ENCODE results near the gene MACIR.

Gene MACIR

DNA sequence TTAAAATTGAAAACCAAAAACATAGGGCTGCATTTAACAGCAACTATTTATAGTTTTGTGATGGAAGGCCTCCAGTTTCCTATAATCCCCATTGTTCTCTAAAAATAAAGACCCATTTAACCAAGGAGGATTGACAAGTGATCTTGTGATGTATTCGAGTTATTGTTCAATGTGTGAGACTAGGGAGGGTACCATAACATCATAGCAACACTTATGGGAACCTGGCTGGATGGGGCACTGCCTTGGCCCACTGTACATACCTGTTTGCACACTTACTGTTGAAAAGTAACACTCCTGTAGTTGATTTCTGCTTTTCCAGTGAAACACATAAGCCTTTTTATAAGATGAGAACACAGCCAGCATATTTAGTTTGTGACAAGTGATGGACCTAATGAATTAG lies 32.3 kb downstream of the MACIR start:
- ATAC-seq (replicated peaks) (no peak), DNase-seq (no peak)
- H3K9me3 Mint-ChIP-seq: no peaks in the 10 kb centered on the region
- H3K27me3 Mint-ChIP-seq: no peaks in the 10 kb centered on the region
- H3K4me3 Mint-ChIP-seq: no peak overlapping the region
- H3K27ac Mint-ChIP-seq: no peak overlapping the region
- no peaks in the 10 kb centered on the region for H3K36me3 Mint-ChIP-seq
- no peaks in the 10 kb centered on the region for H3K4me1 Mint-ChIP-seq

DNA sequence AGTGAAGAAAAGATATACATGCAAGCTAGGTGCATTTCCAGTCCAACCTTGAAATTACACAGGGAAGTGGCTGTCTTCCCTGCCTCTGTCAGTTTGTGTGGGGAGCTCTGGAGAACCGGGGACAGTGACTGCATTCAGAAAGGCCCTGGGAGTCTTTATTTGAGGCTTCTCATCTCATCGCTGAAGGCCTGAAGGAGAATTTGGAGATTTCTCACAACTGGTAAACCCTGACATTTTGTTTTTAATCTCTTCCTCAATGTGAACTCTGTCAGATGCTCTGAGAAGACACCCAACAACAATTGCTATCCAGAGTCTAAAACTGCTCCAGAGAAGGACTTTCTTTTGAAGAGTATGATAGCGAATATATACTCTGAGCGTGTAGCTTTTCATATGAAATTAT lies 33.0 kb downstream of the MACIR start:
- Mint-ChIP-seq H3K27ac (no peak overlapping the region), H3K4me3 (no peak overlapping the region), H3K9me3 (no peaks in the 10 kb centered on the region), H3K4me1 (no peaks in the 10 kb centered on the region), H3K36me3 (no peaks in the 10 kb centered on the region), H3K27me3 (no peaks in the 10 kb centered on the region)
- ATAC-seq (replicated peaks) (no peak), DNase-seq (no peak)

DNA sequence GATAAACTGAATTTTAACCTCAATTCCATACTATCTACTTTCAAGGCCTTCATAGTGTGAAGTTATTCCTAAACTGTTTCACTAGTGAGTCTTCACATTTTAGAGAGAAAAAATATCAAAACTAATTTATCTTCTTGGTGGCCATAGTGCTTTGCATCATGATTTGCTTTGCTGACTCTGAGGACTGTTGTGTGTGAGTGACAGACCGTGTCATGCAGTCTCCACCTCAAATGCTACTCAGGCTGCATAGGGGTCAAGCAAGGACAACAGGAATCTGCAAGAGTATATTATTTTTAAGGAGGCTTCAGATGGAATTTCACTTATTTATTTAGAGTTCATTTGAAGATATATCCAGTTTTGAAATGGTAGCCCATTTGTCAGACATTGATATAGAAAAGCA lies 34.5 kb downstream of the MACIR start:
- Mint-ChIP-seq H3K27me3 (no peaks in the 10 kb centered on the region), H3K27ac (no peak overlapping the region), H3K4me3 (no peak overlapping the region), H3K9me3 (no peaks in the 10 kb centered on the region), H3K4me1 (no peaks in the 10 kb centered on the region), H3K36me3 (no peaks in the 10 kb centered on the region)
- ATAC-seq (replicated peaks): no peak
- no peak for DNase-seq

DNA sequence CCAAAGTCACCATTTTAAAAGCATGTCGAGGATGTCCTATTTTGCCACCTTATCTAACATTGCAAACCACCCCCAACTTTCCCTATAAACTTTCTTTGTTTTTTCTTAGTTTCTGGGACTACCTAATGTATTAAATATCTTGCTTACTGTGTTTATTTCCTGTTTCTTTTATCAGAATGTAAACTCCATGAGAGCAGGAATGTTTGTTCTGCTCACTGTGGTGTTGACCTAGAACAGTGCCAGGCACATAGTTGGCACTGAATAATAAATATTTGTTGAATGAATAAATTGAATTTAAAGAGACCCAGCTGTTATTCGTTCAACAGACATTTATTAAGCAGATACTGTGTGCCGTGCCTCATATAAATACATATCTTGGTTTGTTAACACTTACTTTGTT lies 35.2 kb downstream of the MACIR start:
- no peak overlapping the region for H3K27ac Mint-ChIP-seq
- no peaks in the 10 kb centered on the region for H3K36me3 Mint-ChIP-seq
- H3K27me3 Mint-ChIP-seq: no peaks in the 10 kb centered on the region
- H3K9me3 Mint-ChIP-seq: no peaks in the 10 kb centered on the region
- no peak overlapping the region for H3K4me3 Mint-ChIP-seq
- DNase-seq (no peak), ATAC-seq (replicated peaks) (no peak)
- H3K4me1 Mint-ChIP-seq: no peaks in the 10 kb centered on the region

DNA sequence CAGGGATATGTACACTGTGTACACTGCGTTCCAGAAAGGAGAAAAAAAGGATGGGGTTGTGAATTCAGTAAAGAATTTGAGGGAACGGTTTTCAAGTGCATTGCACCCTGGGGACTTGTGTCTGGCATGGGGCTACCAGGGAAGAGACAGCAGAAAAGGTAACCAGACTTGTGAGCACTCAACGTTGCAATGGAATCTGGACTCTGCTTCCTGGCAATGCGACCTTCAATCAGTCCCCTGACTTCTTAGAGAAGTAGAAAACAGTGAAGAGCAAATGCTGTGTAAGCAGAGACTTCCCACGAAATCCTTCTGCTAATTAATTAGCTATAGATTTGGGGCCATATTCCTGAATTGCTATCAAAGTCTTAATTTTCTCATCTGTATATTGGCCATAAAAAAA lies 36.3 kb downstream of the MACIR start:
- ATAC-seq (replicated peaks): no peak
- no peaks in the 10 kb centered on the region for H3K4me1 Mint-ChIP-seq
- no peak overlapping the region for H3K4me3 Mint-ChIP-seq
- H3K27ac Mint-ChIP-seq: no peak overlapping the region
- no peak for DNase-seq
- H3K27me3 Mint-ChIP-seq: no peaks in the 10 kb centered on the region
- H3K36me3 Mint-ChIP-seq: no peaks in the 10 kb centered on the region
- no peaks in the 10 kb centered on the region for H3K9me3 Mint-ChIP-seq

DNA sequence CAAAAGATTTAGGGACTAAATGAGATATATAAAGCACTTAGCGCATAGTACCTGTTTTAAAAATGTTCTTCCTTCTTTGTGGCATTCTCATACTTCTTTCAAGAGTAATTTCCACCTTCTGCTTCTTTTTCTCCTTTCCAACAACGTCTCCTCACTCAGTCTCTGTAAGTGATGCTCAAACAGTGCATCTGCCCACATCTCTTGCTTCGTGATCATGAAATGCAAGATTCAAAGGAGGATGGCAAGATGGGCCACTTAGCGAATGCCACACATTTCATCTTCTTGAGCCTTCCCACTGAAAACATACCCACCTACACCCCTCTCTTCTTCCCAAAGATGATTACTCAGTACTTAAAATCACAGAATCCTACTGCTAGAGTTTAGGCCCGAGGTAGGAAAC lies 36.9 kb downstream of the MACIR start:
- Mint-ChIP-seq H3K27ac (no peak overlapping the region), H3K27me3 (no peaks in the 10 kb centered on the region), H3K9me3 (no peaks in the 10 kb centered on the region), H3K36me3 (no peaks in the 10 kb centered on the region), H3K4me1 (no peaks in the 10 kb centered on the region), H3K4me3 (no peak overlapping the region)
- ATAC-seq (replicated peaks) (no peak), DNase-seq (no peak)

DNA sequence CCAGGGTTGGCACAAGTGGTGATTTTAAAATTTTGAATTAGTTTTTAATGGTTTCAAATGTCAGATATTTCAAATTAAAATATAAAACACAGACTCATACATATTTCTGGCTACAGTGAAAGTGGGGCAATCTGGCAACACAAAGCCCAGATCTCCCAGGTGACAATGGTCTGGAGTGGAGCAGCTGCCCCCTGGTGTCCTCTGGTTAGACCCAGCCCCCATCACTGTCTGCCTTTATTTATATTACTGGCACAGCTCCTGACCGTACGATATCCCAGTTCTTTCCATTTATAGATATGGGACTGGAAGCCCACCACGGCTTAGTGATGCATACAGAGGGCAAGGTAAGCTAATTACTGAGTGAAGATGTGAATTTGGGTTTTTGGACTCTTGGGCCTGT lies 37.3 kb downstream of the MACIR start:
- Mint-ChIP-seq H3K4me1 (no peaks in the 10 kb centered on the region), H3K36me3 (no peaks in the 10 kb centered on the region), H3K27me3 (no peaks in the 10 kb centered on the region), H3K27ac (no peak overlapping the region), H3K9me3 (no peaks in the 10 kb centered on the region), H3K4me3 (no peak overlapping the region)
- no peak for ATAC-seq (replicated peaks)
- DNase-seq: no peak

DNA sequence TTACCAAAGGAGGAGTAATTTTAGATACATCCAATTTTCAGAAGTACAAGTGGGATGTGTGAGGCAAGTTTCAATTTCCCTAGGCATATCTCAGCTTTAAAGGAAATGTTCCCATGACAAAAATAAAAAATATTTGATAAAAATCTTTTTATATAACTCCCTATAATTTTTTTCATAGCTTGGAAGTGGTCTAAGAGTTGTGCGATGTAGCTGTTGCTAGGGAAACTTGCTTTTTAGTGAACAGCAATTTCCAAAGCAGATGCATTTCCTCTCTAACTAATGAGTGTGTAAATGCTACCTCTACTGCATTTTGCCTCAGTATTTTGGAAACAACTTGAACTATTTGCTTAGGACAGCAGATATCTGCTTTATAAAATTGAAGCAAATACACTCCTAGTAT lies 39.6 kb downstream of the MACIR start:
- H3K9me3 Mint-ChIP-seq: no peaks in the 10 kb centered on the region
- no peak overlapping the region for H3K4me3 Mint-ChIP-seq
- no peak for ATAC-seq (replicated peaks)
- H3K36me3 Mint-ChIP-seq: no peaks in the 10 kb centered on the region
- H3K4me1 Mint-ChIP-seq: no peaks in the 10 kb centered on the region
- DNase-seq: no peak
- no peaks in the 10 kb centered on the region for H3K27me3 Mint-ChIP-seq
- H3K27ac Mint-ChIP-seq: no peak overlapping the region

DNA sequence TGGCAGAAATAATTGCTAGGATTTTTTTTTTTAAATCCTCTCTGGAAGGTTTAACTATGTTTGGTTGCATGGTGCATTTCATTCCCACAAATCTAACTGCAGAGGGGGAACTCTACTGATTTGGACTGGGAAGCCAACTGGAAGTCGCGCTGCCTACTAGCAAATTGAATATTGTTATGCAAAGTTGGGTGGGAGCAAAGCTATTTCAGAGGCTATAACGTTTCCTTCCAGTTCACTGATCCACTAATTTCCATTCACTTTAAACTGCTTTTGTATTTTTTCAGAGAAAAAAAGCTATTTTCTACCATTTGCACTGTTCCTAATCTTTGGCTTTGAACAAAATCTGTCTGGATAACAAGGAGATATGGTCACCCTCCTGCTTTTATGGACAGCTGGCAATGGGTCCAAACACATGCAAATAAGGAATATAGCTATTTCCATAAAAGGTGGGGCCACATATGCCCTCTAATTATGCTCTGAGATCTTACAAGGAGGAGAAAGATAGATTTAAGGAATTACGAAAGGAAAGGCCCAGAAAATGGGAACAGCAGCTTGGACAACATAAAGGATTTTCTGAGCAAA lies 40.1 kb downstream of the MACIR start:
- DNase-seq (no peak), ATAC-seq (replicated peaks) (no peak)
- H3K4me3 Mint-ChIP-seq: no peak overlapping the region
- no peak overlapping the region for H3K27ac Mint-ChIP-seq
- H3K4me1 Mint-ChIP-seq: no peaks in the 10 kb centered on the region
- no peaks in the 10 kb centered on the region for H3K9me3 Mint-ChIP-seq
- no peaks in the 10 kb centered on the region for H3K27me3 Mint-ChIP-seq
- no peaks in the 10 kb centered on the region for H3K36me3 Mint-ChIP-seq

DNA sequence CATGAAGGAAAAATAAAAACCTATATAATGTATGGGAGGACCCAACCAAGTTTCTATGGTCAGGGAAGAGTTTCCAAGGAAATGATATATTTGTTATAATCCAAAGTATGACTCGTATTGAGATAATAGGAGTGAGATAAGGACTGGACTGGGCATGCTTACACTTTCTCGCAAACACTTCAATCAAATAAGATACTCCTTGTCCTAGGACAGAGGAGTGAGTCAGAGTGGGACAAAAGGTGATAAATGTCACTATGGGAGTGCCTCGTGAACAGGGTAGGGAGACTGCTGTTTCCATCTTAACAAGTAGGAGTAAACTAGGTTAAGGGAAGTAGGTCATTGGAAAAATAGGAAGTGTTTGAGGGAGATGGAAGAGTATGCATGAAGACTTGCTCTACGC lies 47.2 kb downstream of the MACIR start:
- Mint-ChIP-seq H3K36me3 (no peaks in the 10 kb centered on the region), H3K4me3 (no peak overlapping the region), H3K9me3 (no peaks in the 10 kb centered on the region), H3K4me1 (no peaks in the 10 kb centered on the region), H3K27ac (no peak overlapping the region), H3K27me3 (peaks cover 4 to 9% of the 10 kb centered on the region in 2 donors)
- no peak for DNase-seq
- ATAC-seq (replicated peaks): no peak

DNA sequence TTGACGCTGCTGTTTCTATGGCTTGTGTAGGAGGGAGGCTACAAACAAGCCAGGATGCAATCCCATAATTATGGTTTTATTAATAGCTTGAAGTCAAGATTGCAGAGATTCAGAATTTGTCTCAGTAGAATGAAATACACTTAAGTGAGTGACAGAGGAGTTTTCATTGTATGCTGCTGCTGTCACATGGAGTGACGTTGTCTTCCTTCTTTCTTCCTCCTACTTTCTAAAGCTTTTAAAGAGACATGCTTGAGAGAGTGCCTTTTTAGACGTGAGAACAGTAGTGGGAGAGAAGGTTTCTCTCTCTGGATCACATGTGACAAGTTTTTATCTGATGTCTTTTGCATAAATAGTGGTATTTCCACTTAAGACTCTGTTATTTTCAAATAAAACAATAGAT lies 48.9 kb downstream of the MACIR start:
- Mint-ChIP-seq H3K9me3 (no peaks in the 10 kb centered on the region), H3K36me3 (no peaks in the 10 kb centered on the region), H3K4me3 (no peak overlapping the region), H3K27ac (no peak overlapping the region), H3K27me3 (peaks cover 9 to 13% of the 10 kb centered on the region in 2 donors), H3K4me1 (no peaks in the 10 kb centered on the region)
- ATAC-seq (replicated peaks) (no peak), DNase-seq (no peak)

DNA sequence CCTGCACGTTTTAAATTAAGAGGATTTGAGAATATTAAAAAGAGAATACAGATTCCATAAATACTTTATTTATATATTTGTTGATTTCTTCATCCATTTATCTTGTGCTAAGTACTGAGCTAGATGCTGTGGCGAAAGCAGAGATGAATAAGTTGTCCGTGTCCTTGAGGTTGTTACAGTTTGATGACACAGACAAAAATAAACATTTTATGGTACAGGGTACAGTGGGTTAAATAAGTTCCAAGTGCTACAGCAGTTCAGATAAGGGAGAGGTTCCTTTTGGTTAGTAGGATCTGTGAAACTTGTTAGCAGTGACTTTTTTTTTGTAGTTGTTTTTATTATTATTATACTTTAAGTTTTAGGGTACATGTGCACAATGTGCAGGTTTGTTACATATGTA lies 50.2 kb downstream of the MACIR start:
- ATAC-seq (replicated peaks) (no peak), DNase-seq (no peak)
- Mint-ChIP-seq H3K9me3 (no peaks in the 10 kb centered on the region), H3K36me3 (no peaks in the 10 kb centered on the region), H3K4me3 (no peak overlapping the region), H3K4me1 (no peaks in the 10 kb centered on the region), H3K27me3 (peaks cover 9 to 13% of the 10 kb centered on the region in 2 donors), H3K27ac (no peak overlapping the region)

DNA sequence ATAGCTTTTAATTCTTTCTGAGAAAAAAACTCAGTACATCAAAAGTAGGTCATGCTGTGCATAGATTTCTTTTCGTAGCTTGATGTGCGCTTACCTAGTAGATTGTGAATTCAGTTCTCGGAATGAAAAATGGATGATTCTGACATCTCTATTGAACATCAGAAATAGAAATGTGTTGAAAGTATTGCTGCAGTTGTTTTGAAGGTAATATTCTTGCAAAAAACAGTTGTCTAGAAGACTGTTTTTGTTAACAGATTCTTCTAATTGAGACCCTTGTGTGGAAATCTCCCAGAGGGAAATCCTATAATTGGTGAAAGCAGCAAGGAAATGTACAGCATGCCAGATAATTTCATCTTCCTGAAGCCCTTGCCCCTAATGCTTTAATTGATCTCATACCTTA lies 54.5 kb downstream of the MACIR start:
- no peaks in the 10 kb centered on the region for H3K9me3 Mint-ChIP-seq
- H3K27me3 Mint-ChIP-seq: peaks cover 4 to 15% of the 10 kb centered on the region in 2 donors
- no peaks in the 10 kb centered on the region for H3K36me3 Mint-ChIP-seq
- H3K4me1 Mint-ChIP-seq: no peaks in the 10 kb centered on the region
- DNase-seq (no peak), ATAC-seq (replicated peaks) (no peak)
- H3K27ac Mint-ChIP-seq: no peak overlapping the region
- H3K4me3 Mint-ChIP-seq: no peak overlapping the region

DNA sequence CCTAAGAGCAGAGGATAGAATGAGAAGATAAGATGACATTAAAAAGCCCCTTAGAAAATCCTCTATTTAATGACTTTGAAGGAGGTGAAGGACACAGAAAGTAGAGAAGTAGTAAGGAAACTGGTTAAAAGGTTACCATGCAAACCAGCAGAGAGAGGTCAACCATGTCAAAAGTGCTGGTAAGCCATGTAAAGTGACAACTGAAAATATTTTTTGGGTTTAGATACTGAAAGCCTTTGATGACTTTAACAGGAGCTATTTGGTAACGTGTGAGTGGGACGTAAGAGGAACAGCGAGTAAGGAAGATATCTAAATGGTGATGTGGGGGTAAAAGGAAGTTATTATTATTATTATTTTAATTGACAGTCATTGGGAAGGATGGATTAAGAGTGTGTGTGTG lies 56.9 kb downstream of the MACIR start:
- Mint-ChIP-seq H3K9me3 (no peaks in the 10 kb centered on the region), H3K4me1 (no peaks in the 10 kb centered on the region), H3K36me3 (no peaks in the 10 kb centered on the region), H3K27ac (no peak overlapping the region), H3K4me3 (no peak overlapping the region), H3K27me3 (peaks cover 4 to 15% of the 10 kb centered on the region in 2 donors)
- peak in 1 of 2 donors; percentile 33 for ATAC-seq (replicated peaks)
- DNase-seq: no peak

DNA sequence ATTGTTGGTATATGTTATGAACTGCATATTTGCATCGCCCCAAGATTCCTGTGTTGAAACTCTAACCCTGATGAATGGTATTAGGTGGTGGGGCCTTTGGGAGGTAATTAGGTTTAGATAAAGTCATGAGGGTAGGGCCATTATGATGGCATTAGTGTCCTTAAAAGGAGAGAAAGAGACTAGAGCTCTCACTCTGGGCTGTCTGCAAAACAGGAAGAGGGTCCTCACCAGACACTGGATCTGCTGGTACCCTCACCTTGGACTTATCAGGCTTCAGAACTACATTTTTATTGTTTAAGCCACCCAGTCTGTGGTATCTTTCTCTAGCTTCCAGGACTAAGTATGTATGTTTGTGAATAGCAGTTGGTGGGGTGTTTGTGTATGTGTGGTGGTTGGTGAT lies 68.9 kb downstream of the MACIR start:
- Mint-ChIP-seq H3K4me3 (no peak overlapping the region), H3K9me3 (no peaks in the 10 kb centered on the region), H3K27ac (no peak overlapping the region), H3K36me3 (no peaks in the 10 kb centered on the region), H3K4me1 (no peaks in the 10 kb centered on the region), H3K27me3 (peaks cover 0 to 13% of the 10 kb centered on the region in 2 donors)
- no peak for DNase-seq
- no peak for ATAC-seq (replicated peaks)

DNA sequence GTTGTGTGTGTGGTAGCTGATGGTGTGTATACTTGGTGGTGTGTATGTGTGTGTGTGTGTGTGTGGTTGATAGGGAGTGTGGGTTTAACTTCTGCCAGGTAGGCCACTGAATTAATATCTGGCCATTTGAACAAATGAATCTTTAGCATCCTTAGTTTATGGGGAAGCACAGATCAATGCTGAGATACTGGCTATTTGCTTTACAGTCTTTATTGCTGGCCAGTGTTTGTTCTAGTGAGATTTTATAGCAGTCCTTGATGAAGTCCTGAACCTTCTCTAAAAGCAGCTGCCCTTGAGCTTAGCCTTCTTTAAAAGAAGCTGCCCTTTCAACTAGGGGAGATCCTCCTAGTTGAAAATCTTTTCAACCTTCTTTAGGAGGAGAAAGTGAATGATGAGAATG lies 69.3 kb downstream of the MACIR start:
- Mint-ChIP-seq H3K4me1 (no peaks in the 10 kb centered on the region), H3K9me3 (no peaks in the 10 kb centered on the region), H3K27me3 (peaks cover 0 to 13% of the 10 kb centered on the region in 2 donors), H3K36me3 (no peaks in the 10 kb centered on the region), H3K4me3 (no peak overlapping the region), H3K27ac (no peak overlapping the region)
- ATAC-seq (replicated peaks): no peak
- DNase-seq: no peak

Data from stimulated activated naive B cell treated with anti-CD40 and anti-IgM and Interleukin-4, amounts not matched to agents 10 μg/mL and 1 μg/mL and 100 μg/mL, for 72 hours (primary cell).